GM23338 (cell line): ENCODE data around the gene DAP3. TPM values are rescaled to one million over a fixed set of nuclear protein-coding genes. Genes with fewer than 3 reads are reported as not detected.

ENCODE experiments used
- ATAC-seq: fragments of 200-7000 bp; cut with Tn5 transposase; 3 replicates; pipeline ENCODE4 v1.9.1; 2020
- DNase-seq: peaks from one replicate; pipeline ENCODE4 v3.0.0-alpha.2; 2015; ENCODE audit warnings: low spot score
- H2AFZ ChIP-seq: fragments of 200-600 bp; sonication (generic); 2 replicates; pipeline ENCODE4 v1.8.0; 2016; ENCODE audit warnings: antibody characterized with exemption, mild to moderate bottlenecking, moderate library complexity
- H3F3A ChIP-seq: fragments of 200-600 bp; sonication (generic); replicated peaks from 2 replicates; pipeline ENCODE4 v1.8.0; 2017; ENCODE audit warnings: antibody characterized with exemption, mixed run types, low read depth
- H3K27ac ChIP-seq: fragments of 200-600 bp; sonication (generic); 2 replicates; pipeline ENCODE4 v1.6.1; 2016; ENCODE audit warnings: low read depth
- H3K27me3 ChIP-seq: fragments of 200-600 bp; sonication (generic); 2 replicates; pipeline ENCODE4 v1.8.0; 2016; ENCODE audit warnings: mild to moderate bottlenecking, mixed run types, moderate library complexity; ENCODE audit not compliant: insufficient read depth
- H3K36me3 ChIP-seq: fragments of 200-600 bp; sonication (generic); 2 replicates; pipeline ENCODE4 v1.8.0; 2016; ENCODE audit warnings: mild to moderate bottlenecking; ENCODE audit not compliant: insufficient read depth
- H3K4me1 ChIP-seq: fragments of 200-600 bp; sonication (generic); 2 replicates; pipeline ENCODE4 v1.8.0; 2016; ENCODE audit warnings: mild to moderate bottlenecking, moderate library complexity; ENCODE audit not compliant: insufficient read depth
- H3K4me2 ChIP-seq: fragments of 200-600 bp; sonication (generic); 2 replicates; pipeline ENCODE4 v1.7.1; 2017; ENCODE audit warnings: mixed run types
- H3K4me3 ChIP-seq: fragments of 200-600 bp; sonication (generic); 2 replicates; pipeline ENCODE4 v1.6.1; 2016; ENCODE audit warnings: mixed run types
- H3K79me2 ChIP-seq: fragments of 200-600 bp; sonication (generic); replicated peaks from 2 replicates; pipeline ENCODE4 v1.8.0; 2017; ENCODE audit warnings: mild to moderate bottlenecking; ENCODE audit not compliant: insufficient read depth
- H3K9me2 ChIP-seq: fragments of 200-600 bp; sonication (generic); 2 replicates; pipeline ENCODE4 v1.8.0; 2017; ENCODE audit not compliant: insufficient read depth
- H4K20me1 ChIP-seq: fragments of 200-600 bp; sonication (generic); replicated peaks from 2 replicates; pipeline ENCODE4 v1.8.0; 2017; ENCODE audit warnings: mild to moderate bottlenecking; ENCODE audit not compliant: insufficient read depth
- H3K27ac Mint-ChIP-seq: 2 replicates; pipeline ENCODE4 v1.8.0; 2020; ENCODE audit warnings: inconsistent platforms, mild to moderate bottlenecking, moderate library complexity, mixed read lengths
- H3K27me3 Mint-ChIP-seq: 3 replicates; pipeline ENCODE4 v1.8.0; 2022; ENCODE audit warnings: low read depth, mild to moderate bottlenecking, moderate library complexity, mixed read lengths, inconsistent platforms; ENCODE audit not compliant: insufficient read depth, poor library complexity
- H3K36me3 Mint-ChIP-seq: 3 replicates; pipeline ENCODE4 v1.8.0; 2021; ENCODE audit warnings: low read depth, mild to moderate bottlenecking, inconsistent platforms, moderate library complexity, mixed read lengths
- H3K4me1 Mint-ChIP-seq: 3 replicates; pipeline ENCODE4 v1.8.0; 2020; ENCODE audit warnings: mild to moderate bottlenecking, inconsistent platforms, mixed read lengths
- H3K4me3 Mint-ChIP-seq: 3 replicates; pipeline ENCODE4 v1.8.0; 2021; ENCODE audit warnings: moderate library complexity, mild to moderate bottlenecking, inconsistent platforms, mixed read lengths
- H3K9me3 Mint-ChIP-seq: 3 replicates; pipeline ENCODE4 v1.8.0; 2020; ENCODE audit warnings: moderate library complexity, mild to moderate bottlenecking, inconsistent platforms, mixed read lengths
- CREB1 ChIP-seq: fragments of 250-450 bp; sonication (Bioruptor Pico); IDR thresholded peaks from 2 replicates; pipeline ENCODE4 v1.5.0; 2020; ENCODE audit warnings: low read depth, mild to moderate bottlenecking, moderate library complexity
- CTCF ChIP-seq, 2 experiments: fragments of 200-600 bp in 1 of 2; sonication (generic) in 1 of 2; conservative IDR thresholded peaks; 2 replicates each; pipeline versions ENCODE4 v1.5.1 to v1.6.1; 2016 to 2017; ENCODE audit warnings: antibody characterized with exemption in 2 of 2, low read depth in 2 of 2, mild to moderate bottlenecking in 2 of 2, moderate library complexity in 1 of 2
- ETS1 ChIP-seq: IDR thresholded peaks from 2 replicates; pipeline ENCODE4 v1.6.1; 2016; ENCODE audit warnings: antibody characterized with exemption
- EZH2 ChIP-seq: fragments of 200-600 bp; sonication (generic); IDR thresholded peaks from one replicate; pipeline ENCODE4 v1.8.0; 2017; ENCODE audit warnings: antibody characterized with exemption, mild to moderate bottlenecking, low read depth; ENCODE audit not compliant: unreplicated experiment
- EZH2phosphoT487 ChIP-seq: fragments of 200-600 bp; sonication (generic); IDR thresholded peaks from one replicate; pipeline ENCODE4 v1.8.1; 2018; ENCODE audit warnings: antibody characterized with exemption; ENCODE audit not compliant: unreplicated experiment
- JUNB ChIP-seq: IDR thresholded peaks from one replicate; pipeline ENCODE4 v1.6.1; 2016; ENCODE audit warnings: antibody characterized with exemption; ENCODE audit not compliant: unreplicated experiment
- NANOG ChIP-seq: IDR thresholded peaks from 2 replicates; pipeline ENCODE4 v1.6.1; 2016; ENCODE audit warnings: antibody characterized with exemption, borderline replicate concordance
- POLR2AphosphoS5 ChIP-seq: IDR thresholded peaks from 2 replicates; pipeline ENCODE4 v1.6.1; 2016; ENCODE audit warnings: antibody characterized with exemption, low read depth
- REST ChIP-seq: IDR thresholded peaks from one replicate; pipeline ENCODE4 v1.6.1; 2018; ENCODE audit warnings: antibody characterized with exemption; ENCODE audit not compliant: unreplicated experiment
- STAT1 ChIP-seq: IDR thresholded peaks from one replicate; pipeline ENCODE4 v1.6.1; 2016; ENCODE audit warnings: antibody characterized with exemption; ENCODE audit not compliant: unreplicated experiment
- ZNF114 ChIP-seq: fragments of 250-450 bp; sonication (Bioruptor Pico); IDR thresholded peaks from 2 replicates; pipeline ENCODE4 v1.5.0; 2020; ENCODE audit warnings: mild to moderate bottlenecking, moderate library complexity
- ZNF331 ChIP-seq: fragments of 250-450 bp; sonication (Bioruptor Pico); IDR thresholded peaks from 2 replicates; pipeline ENCODE4 v1.5.0; 2020; ENCODE audit warnings: low read depth, mild to moderate bottlenecking, moderate library complexity
- polyA plus RNA-seq: library from polyadenylated mRNA; unstranded; fragments of >200 nt; fragmentation: Nextera tagmentation; extraction: Ambion mirVana; gene quantifications from 2 replicates; pipeline ENCODE4 v1.2.1, GENCODE V29; 2016
- total RNA-seq: library from RNA; depleted of rRNA; stranded (reverse); fragments of >200 nt; shearing (Covaris generic); gene quantifications from 2 replicates; pipeline ENCODE4 v1.2.3, GENCODE V29; 2014
- TF ChIP-seq, protein P1 (sequence below): fragments of 250-450 bp; sonication (Bioruptor Pico); IDR thresholded peaks from 2 replicates; pipeline ENCODE4 v1.5.0; 2020; ENCODE audit warnings: mild to moderate bottlenecking, moderate library complexity

The DAP3 gene
- total and polyA plus RNA-seq, 2 experiments from 2014 or later, result 89.8 to 90.1 TPM

GRCh38 chr1:155678027-155678426 is 10.9 kb upstream of the DAP3 start:
- Mint-ChIP-seq H3K4me3 (no peak overlapping the region), H3K27ac (no peak overlapping the region), H3K9me3 (no peaks in the 10 kb centered on the region), H3K36me3 (peaks cover 59% of the 10 kb centered on the region), H3K27me3 (no peaks in the 10 kb centered on the region), H3K4me1 (0 out of 3 replicates have a peak, but pooled peaks cover 5% of the 10 kb centered on the region)
- H3K79me2 ChIP-seq, result peaks cover 50% of the 10 kb centered on the region
- H2AFZ ChIP-seq, result no peak overlapping the region
- no peak overlapping the region for H3K4me2 ChIP-seq
- peaks cover 42% of the 10 kb centered on the region for H3K36me3 ChIP-seq
- H3K27ac ChIP-seq, result no peak overlapping the region
- ATAC-seq (no peak), DNase-seq (no peak)
- no peaks in the 10 kb centered on the region for H3K27me3 ChIP-seq
- TF ChIP-seq EZH2, result no peak
- TF ChIP-seq ETS1, result no peak
- TF ChIP-seq EZH2phosphoT487, result no peak
- no peak for TF ChIP-seq STAT1
- no peak for TF ChIP-seq NANOG
- TF ChIP-seq JUNB, result no peak
- TF ChIP-seq CTCF (conservative IDR thresholded peaks at IDR 0.05; ENCODE audit: low read depth in 2 of 2), result no peak
- no peak for TF ChIP-seq CREB1 (CRISPR knock-in tag)
- TF ChIP-seq ZNF114 (CRISPR knock-in tag), result no peak
- TF ChIP-seq POLR2AphosphoS5, result no peak
- TF ChIP-seq, protein P1, sequence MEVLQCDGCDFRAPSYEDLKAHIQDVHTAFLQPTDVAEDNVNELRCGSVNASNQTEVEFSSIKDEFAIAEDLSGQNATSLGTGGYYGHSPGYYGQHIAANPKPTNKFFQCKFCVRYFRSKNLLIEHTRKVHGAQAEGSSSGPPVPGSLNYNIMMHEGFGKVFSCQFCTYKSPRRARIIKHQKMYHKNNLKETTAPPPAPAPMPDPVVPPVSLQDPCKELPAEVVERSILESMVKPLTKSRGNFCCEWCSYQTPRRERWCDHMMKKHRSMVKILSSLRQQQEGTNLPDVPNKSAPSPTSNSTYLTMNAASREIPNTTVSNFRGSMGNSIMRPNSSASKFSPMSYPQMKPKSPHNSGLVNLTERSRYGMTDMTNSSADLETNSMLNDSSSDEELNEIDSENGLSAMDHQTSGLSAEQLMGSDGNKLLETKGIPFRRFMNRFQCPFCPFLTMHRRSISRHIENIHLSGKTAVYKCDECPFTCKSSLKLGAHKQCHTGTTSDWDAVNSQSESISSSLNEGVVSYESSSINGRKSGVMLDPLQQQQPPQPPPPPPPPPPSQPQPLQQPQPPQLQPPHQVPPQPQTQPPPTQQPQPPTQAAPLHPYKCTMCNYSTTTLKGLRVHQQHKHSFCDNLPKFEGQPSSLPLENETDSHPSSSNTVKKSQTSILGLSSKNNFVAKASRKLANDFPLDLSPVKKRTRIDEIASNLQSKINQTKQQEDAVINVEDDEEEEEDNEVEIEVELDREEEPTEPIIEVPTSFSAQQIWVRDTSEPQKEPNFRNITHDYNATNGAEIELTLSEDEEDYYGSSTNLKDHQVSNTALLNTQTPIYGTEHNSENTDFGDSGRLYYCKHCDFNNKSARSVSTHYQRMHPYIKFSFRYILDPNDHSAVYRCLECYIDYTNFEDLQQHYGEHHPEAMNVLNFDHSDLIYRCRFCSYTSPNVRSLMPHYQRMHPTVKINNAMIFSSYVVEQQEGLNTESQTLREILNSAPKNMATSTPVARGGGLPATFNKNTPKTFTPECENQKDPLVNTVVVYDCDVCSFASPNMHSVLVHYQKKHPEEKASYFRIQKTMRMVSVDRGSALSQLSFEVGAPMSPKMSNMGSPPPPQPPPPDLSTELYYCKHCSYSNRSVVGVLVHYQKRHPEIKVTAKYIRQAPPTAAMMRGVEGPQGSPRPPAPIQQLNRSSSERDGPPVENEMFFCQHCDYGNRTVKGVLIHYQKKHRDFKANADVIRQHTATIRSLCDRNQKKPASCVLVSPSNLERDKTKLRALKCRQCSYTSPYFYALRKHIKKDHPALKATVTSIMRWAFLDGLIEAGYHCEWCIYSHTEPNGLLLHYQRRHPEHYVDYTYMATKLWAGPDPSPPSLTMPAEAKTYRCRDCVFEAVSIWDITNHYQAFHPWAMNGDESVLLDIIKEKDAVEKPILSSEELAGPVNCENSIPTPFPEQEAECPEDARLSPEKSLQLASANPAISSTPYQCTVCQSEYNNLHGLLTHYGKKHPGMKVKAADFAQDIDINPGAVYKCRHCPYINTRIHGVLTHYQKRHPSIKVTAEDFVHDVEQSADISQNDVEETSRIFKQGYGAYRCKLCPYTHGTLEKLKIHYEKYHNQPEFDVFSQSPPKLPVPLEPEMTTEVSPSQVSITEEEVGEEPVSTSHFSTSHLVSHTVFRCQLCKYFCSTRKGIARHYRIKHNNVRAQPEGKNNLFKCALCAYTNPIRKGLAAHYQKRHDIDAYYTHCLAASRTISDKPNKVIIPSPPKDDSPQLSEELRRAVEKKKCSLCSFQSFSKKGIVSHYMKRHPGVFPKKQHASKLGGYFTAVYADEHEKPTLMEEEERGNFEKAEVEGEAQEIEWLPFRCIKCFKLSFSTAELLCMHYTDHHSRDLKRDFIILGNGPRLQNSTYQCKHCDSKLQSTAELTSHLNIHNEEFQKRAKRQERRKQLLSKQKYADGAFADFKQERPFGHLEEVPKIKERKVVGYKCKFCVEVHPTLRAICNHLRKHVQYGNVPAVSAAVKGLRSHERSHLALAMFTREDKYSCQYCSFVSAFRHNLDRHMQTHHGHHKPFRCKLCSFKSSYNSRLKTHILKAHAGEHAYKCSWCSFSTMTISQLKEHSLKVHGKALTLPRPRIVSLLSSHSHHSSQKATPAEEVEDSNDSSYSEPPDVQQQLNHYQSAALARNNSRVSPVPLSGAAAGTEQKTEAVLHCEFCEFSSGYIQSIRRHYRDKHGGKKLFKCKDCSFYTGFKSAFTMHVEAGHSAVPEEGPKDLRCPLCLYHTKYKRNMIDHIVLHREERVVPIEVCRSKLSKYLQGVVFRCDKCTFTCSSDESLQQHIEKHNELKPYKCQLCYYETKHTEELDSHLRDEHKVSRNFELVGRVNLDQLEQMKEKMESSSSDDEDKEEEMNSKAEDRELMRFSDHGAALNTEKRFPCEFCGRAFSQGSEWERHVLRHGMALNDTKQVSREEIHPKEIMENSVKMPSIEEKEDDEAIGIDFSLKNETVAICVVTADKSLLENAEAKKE, result no peak
- no peak for TF ChIP-seq ZNF331 (CRISPR knock-in tag)
- no peak for TF ChIP-seq REST
- H3F3A ChIP-seq, result 0 out of 2 replicates have a peak, but pooled peaks cover 1% of the 10 kb centered on the region
- no peaks in the 10 kb centered on the region for H3K4me1 ChIP-seq
- no peak overlapping the region for H3K4me3 ChIP-seq
- H3K9me2 ChIP-seq, result no peaks in the 10 kb centered on the region
- peaks cover 27% of the 10 kb centered on the region for H4K20me1 ChIP-seq
